Measurements from ENCODE around the gene RPL12.
"Not testable (repeated sequence)": the region's sequence is repeated elsewhere in the genome, so short reads cannot be mapped to it uniquely, and the experiment has no call there.

RPL12 gene

DNA sequence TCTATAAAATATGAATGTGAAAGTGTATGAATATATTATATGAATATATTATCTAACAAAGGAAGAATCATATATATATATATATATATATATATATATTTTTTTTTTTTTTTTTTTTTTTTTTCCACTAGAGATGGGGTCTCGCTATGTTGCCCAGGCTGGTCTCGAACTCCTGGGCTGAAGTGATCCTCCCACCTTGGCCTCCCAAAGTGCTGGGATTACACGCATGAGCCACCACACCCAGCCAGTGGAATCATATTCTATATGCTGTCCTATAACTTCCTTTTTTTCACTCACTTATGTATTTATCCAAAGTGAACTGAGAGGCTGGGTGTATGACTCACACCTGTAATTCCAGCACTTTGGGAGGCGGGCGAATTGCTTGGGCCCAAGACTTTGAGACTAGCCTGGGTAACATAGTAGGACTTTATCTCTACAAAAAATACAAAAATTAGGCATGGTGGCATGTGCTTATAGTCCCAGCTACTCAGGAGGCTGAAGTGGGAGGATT lies 15.3 kb upstream of the RPL12 start:
- DNase-seq = not testable (repeated sequence)

DNA sequence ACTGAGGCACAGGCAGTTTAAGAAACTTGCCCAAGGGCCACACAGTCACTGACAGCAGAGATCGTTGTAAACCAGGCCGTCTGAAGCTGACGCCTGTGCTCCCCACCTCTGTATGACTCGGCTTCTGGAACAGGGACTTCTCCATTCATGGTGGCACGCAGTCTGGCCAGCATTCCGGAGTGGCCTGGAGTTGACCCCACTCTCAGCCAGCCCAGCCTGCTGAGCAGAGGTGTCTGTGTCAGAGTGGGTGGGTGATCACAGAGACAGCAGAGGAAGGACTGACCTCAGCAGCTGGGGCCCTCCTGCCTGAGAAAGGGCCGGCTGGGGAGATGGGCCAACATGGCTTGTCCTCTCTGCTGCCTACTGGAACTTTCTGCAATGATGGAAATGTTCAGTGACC lies 12.7 kb upstream of the RPL12 start:
- DNase-seq = no peak

DNA sequence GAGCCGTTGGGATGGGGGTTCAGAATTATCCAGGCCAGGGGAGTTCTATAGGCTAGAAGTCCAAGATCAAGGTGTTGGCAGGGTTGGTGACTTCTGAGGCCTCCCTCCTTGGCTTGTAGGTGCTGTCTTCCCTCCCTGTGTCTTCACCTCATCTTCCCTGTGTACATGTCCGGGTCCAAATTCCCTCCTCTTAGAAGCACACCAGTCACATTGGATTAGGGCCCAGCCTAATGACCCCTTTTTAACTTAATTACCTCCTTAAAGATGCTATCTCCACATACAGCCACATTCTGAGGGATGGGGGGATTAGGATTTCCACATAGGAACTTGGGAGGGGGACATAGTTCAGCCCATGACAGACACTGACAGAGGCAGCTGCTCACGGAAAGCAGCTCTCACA lies 12.2 kb upstream of the RPL12 start:
- DNase-seq = no peak

DNA sequence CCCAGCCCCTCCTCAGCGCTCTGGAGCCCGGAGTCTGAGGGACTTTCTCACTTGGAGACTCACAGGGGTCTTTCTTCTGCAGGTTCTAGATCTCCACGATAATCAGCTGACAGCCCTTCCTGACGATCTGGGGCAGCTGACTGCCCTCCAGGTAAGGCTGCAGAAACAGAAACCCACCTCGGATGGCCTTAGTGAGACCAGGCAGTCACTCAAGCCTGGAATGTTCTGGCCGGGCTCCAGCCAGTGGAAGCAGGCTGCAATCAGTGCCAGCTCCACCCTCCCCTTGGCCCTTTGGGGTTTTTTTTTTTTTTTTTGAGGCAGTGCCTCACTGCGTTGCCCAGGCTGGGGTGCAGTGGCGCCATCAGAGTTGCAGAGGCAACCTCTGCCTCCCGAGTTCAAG lies 7.7 kb upstream of the RPL12 start:
- no peak for DNase-seq

DNA sequence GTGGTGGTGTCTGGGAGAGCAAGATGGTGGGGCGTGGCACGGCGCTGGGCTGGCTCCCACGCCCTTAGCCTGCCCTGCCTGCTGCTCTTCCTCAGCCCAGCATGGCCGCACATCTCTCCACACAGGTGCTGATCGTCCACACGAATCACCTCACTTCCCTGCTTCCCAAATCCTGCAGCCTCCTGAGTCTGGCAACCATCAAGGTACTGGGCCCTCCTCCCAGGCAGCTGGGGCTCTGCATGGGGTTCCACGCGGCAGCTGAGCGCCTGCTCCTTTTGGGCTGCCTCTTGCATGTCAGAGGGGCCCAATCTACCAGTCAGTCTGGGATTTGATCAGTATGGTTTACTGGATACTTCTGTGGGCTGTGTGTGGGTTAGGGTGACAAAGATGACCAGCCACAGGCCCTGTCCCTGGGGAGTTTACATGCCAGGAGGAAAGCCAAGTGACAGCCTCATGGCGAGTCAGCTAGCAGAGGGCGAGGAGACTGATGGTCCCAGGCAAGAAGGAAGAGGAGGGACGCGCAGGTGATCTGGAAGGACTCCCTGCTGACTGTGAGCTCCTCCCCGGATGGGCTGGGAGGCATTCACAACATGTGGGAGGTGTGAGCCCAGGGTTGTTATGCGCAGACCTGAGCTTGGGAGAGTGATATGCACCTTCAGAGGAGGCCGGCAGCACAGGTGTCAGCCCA lies 6.1 kb upstream of the RPL12 start:
- no peak for DNase-seq

DNA sequence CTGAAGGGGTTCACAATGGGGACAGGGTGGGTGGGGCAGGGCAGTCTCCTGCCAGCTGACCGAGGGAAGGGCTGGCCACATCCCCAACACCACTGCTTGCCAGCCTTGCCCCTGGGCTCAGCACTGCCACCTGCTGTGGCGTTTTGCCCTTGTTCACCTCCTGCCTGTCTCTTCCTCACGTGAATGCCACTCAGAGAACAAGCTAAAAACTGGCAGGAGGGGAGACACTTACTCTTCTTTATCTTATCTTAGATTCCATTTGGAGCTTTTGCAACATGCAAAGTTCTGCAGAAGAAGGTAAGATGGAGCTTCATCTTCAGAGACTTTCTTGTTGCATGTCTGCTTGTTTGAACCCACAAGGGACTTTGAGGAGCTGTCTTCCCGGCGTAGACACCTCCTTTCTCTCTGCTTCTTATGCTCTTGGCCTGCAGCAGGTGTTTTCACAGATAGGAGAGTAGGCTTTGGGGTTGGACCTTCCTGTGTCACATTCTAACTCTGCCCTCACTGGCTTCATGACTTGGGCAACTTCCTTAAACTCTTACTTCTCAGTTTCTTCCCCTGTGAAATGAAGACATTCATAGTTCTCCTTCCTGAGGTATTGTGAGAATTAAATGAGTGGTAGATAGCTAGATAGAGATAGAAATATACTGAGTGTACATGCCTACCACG lies 4.3 kb upstream of the RPL12 start:
- DNase-seq = peak in 3 of 6 experiments; percentile 5 to 16 (median 13)

DNA sequence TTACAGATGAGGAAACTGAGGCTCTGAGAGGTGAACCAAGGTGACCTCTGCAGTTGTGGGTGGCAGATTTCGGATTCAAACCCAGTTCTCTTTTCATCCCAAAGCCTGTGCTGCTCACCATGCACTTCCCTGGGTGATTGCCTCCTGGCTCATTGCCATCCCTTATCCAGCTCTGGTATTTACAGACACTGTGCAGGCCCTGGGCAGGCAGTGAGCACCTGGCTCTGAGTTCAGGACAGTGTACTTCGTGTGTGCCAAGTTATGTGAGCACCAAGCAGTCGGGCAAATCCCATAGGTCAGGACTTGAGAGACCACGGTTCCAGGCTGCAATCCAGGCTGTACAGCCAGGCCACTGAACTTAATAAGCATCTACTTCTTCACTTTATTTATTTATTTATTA lies 1.5 kb upstream of the RPL12 start:
- DNase-seq = no peak

DNA sequence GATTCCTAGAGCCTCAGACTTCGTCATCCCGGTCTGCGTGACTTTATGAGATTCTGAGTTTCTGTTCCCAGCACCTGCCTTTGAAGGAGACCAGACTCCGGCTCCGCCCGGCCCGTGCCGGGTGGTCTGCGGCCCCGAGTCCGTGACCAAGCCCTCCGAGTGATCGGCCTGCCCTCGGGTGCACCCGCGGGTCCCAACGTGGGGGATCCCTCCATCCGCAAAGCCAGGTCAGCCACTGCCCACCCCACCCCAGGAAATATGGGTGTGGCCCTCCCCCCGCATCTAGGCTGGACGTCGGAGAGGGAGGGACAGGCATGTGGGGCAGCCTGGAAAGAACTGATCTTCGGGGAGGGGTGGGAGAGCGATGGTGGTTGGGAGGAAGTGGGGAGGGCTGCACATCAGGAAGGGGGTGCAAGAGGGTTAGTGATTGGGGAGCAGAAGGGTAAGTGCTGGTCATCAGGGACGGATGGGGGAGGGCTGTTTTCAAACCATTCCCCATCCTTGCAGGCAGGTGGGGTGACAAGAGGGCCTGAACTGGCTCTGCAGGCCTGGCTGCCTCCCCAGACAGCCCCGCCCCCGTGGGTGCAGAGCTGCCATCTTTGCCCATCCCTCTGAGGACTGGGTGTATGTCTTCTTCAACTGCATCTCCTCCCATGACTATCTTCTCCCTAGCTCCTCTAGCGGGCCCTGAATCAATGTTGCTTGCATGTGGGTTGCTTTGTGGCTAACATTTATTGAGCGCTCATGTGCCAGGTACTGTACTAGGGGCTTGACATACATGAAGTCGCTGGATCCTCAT lies 851 bp upstream of the RPL12 start:
- peak in 5 of 6 experiments; percentile 9 to 35 (median 19) for DNase-seq

DNA sequence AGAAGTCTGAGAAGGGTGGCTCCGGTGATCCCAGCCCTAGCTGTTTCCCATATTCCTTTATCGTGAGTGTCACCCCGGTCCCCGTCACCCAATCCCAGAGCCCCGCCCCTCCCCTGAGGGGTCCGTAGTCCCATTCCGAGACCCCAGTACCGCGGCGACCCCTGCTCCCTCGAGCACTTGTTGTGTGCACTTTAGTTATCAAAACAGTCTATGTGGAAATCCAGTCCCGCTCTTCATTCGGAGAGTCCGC lies 327 bp upstream of the RPL12 start:
- DNase-seq = peak in 1 of 6 experiments; percentile 75

DNA sequence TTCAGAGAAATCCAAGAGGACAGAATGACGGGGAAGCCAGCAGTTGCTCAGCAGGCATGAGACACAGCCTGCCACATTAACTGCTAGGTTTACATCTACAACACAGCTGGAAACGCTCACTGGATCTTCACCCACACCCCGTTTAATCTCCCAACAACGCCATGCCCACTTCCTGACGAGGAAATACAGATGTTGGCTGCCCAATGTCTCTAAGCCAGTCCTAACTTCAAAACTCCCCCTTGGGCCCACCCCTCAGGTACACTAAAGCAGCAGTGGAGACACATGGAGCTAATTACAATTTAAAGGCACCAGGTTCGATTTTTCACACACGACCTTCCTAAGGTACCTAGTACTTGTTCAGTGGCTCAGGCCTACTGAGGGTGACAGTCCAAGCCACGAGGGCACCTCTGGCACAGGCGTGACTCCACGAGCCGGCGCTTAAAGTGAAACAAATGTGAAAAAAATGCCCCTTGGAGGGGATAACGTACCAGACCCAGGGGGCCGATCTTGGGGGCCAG lies 904 bp downstream of the RPL12 start:
- peak in 2 of 6 experiments; percentile 26 to 49 for DNase-seq

DNA sequence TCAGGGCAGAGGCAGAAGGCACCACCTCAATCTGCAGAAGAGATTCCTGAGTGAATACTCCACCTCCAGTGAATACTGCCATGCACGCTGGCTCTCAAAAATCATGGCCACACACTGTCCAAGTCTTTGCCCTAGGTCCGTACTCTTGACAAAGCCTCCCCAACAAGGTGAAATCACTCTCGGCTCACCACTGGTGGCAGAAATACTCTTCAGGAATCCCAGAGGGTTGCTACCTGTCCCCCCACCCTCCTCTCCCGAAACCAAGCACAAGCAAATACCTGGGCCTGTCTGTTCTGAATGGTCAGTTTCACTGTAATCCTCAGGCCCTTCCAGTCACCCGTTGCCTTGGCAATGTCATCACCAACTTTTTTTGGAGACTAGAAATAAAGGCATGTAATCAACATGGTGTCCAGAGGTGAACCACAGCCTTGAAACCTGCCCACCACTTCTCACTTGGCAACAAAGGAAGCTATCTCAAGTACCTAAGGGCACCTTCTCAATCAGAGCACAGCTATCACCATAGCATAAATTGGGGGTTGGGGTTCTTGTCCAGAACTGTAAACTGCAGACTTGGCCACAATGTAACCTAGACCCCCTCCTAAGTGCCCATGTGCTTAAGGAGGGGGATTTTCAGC lies 1.8 kb downstream of the RPL12 start:
- DNase-seq = no peak

DNA sequence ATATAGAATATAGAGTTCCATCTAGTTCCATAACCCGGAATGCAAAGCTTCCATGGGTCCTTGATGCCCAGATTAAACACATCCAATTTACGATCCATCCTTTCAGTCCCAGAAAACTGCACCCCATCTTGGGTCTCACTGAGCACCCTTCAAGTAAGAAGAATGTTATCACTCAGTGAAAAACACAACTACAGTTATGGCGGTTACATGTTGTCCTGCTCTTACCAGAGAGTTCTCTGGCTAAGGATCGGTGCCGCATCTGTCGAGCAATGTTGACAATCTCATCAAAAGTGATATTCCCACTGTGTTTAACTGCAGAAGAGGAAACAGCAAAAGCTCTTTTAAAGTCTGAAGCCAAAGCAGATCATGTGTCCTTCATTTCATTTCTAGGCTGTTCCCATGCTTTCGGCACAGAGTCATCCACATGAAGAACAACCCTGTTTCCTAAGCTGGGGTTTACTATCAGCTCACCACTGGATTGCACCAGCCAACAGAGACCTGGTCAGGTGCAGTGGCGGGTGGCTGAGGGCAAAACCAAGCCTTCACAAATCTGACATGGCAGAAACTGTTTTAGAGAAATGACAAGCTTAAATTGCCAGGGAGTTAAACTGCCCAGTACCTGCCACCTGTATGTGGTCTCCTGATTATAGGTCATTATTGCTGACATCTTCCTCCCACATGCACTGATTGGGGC lies 2.9 kb downstream of the RPL12 start:
- no peak for DNase-seq

DNA sequence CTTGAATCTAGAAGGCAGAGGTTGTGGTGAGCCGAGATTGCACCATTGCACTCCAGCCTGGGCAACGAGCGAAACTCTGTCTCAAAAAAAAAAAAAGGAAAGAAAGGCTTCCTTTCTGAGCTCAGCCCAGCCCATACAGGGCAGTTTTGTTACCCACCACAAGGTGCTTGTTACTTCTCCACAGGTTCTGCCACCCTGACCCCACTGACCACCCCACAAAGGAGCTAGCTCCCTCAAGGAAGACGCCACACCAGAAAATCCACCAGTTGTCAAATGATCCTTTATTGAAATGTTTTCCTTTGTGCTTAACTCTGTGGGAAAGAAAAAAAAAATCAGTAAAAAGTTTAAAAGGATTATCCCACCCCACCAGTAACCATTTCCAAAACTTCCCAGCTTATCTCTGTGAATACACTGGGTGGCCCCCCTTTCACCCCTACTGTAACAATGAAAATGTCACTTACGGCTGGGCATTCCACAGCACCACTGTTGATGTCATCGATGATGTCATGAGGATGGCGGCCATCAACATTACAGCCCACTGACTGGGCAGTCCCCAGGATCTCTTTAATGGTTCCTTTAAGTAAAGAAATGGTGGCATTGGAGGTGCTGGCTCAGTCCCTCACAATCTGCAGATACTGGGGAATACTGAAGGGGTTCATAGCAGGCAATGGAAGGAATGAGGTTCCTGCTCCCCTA lies 3.6 kb downstream of the RPL12 start:
- no peak for DNase-seq

DNA sequence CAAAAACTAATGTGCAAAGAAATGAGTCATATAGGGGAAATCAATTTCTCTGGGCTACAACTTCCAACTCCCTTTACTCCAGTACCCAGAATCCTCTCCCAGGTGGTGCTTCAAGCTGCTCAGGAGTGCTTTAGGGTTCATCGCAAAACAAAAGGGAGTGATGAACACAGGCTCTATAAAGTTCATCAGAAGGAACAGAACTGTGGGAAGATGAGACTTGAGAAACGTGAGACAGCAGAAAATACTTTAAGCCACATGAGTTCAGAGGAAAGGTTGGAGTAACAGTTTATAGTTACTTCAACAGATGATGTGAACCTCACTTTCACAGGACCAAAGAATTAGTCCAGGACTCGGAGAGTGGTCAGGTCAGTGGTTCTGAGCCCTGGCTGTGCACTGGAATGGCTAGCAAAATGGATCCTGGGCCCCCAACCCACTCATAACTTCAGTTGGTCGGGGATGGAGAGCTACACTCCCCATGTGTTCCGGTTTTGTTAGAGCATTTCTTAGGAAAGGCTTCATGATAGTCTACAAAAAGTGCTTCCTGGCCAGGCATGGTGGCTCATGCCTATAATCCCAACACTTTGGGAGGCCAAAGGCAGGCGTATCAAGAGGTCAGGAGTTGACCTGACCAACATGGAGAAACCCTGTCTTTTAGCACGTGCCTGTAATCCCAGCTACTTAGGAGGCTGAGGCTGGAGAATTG lies 4.3 kb downstream of the RPL12 start:
- DNase-seq = no peak

DNA sequence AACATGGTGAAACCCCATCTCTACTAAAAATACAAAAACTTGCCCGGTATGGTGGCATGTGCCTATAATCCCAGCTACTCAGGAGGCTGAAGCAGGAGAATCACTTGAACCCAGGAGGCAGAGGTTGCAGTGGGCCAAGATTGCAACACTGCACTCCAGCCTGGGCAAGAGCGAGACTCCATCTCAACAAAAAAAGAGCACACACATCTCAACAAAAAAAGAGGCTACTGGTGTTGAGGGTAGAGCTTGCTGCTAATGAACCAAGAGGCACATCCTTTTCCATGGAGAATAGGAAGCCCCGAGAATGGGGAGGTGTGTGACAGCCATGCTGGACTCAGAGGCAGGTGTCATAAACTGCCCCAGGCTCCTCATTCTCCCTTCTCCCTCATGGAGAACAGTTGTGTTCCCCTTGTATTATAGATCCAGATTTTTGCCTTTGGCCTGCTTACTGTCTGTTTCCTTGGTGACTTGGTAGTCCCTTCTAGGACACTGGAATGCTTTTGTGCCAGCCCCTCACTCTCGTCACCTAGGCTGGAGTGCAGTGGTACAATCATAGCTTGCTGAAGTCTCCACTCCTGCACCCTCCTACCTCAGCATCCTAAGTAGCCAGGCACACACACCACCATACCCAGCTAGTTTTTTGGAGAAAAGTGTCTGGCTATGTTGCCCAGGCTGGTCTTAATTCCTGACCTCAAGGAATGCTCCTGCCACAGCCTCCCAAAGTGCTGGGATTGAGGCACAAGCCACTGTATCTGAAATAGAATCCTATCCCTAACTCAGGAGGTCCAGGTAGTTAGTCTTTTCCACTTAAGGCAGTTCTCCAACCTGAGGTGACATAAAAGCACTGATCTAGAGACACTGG lies 5.1 kb downstream of the RPL12 start:
- no peak for DNase-seq

DNA sequence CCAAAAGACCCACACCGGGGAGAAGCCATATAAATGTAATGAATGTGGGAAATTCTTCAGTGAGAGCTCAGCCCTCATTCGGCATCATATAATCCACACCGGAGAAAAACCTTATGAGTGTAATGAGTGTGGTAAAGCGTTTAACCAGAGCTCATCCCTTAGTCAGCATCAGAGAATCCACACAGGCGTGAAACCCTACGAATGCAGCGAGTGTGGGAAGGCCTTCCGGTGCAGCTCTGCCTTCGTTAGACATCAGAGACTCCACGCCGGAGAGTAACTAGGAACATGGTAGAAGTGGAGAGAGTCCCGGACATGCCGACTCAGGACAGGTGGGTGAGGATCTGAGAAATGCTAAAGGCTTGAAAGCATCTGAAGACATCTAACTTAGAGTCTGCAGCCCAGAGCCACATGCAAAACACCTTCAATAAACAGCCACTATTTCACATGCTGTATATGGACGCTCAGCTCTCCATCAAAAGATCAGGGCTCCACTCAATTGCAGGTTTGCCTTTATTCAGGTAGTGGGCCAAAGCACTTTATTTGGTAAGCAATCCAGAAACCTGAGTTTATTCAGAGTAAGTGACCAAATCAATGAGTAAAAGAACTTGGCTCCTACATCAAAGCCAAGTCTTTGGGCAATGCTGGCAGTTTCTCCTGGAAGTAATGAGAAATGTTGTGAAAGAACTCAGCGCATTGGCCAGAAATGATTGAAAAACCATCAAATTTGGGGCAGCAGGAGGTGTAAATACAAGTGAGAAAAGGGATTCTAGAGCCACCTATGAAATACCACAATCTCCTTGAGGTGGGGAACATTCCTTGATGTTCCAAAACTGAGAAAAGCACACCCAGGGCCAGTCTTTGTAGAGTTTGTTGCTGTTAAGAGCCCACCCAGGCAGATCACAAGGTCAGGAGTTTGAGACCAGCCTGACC lies 6.0 kb downstream of the RPL12 start:
- DNase-seq = no peak

DNA sequence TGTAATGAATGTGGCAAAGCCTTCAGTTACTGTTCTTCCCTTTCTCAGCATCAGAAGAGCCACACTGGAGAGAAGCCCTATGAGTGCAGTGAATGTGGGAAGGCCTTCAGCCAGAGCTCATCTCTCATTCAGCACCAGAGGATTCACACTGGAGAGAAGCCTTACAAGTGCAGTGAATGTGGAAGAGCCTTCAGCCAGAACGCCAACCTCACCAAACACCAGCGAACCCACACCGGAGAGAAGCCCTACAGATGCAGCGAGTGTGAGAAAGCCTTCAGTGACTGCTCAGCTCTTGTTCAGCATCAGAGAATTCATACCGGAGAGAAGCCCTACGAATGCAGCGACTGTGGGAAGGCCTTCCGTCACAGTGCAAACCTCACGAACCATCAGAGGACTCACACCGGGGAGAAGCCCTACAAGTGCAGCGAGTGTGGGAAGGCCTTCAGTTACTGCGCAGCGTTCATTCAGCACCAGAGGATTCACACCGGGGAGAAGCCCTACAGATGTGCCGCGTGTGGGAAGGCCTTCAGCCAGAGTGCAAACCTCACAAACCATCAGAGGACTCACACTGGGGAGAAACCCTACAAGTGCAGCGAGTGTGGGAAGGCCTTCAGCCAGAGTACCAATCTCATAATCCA lies 6.8 kb downstream of the RPL12 start:
- no peak for DNase-seq

DNA sequence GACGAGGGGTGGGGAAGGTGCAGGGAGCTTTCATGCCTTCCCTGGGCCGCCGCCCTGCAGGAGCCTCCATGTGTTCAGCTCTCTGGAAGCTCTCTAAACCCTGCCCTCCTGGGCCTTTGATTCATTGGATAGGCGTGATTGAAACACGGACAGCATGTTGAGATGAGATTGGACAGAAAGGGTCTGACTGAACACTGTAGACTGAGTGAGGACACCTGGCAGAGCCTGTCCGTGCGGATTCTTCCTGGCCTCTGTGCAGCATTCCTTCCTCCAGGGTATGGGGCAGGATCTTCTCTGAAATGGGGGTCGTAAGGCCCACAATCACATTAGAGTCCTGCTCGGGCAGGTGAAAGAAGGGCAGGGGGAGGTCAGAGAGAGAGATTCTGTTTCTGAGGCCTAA lies 12.8 kb downstream of the RPL12 start:
- no peak for DNase-seq
